HG02588 (cell line): Measurements from ENCODE around the gene TMEM222.
A peak's percentile ranks its signal among the peaks of the same experiment; 100 is the strongest.
"Not testable (repeated sequence)": the region's sequence is repeated elsewhere in the genome, so short reads cannot be mapped to it uniquely, and the experiment has no call there.

Source experiments
- ATAC-seq: cut with Tn5 transposase; IDR thresholded peaks from one replicate; pipeline ENCODE4 v1.9.1; 2021; ENCODE audit warnings: mild to moderate bottlenecking, moderate library complexity; ENCODE audit not compliant: unreplicated experiment

Gene TMEM222

GRCh38 chr1:27321813-27322568 is at the start of gene TMEM222:
TMEM222 (plus strand) TSS chr1:27322163; CDS start chr1:27322198, 35 bp downstream.
- ATAC-seq = peak; percentile 92

GRCh38 chr1:27274204-27274603 is 47.8 kb upstream of the TMEM222 start:
- no peak for ATAC-seq

DNA sequence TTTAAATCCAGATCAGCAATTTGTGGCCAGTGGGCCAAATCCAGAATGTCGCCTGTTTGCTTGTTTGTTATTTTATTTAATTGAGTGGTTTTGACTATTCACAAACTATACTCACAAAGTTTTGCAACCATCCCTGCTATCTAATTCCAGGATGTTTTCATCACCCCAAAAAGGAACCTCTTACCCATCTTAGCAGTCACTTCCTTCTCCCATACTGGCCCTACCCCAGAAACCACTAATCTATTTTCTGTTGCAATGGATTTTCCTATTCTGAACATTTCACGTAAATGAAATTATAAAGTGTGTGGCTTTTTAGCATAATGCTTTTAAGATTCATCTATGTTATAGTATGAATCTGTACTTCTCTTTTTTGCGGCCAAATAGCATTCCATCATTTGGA is 46.3 kb upstream of the TMEM222 start:
- ATAC-seq = no peak

DNA sequence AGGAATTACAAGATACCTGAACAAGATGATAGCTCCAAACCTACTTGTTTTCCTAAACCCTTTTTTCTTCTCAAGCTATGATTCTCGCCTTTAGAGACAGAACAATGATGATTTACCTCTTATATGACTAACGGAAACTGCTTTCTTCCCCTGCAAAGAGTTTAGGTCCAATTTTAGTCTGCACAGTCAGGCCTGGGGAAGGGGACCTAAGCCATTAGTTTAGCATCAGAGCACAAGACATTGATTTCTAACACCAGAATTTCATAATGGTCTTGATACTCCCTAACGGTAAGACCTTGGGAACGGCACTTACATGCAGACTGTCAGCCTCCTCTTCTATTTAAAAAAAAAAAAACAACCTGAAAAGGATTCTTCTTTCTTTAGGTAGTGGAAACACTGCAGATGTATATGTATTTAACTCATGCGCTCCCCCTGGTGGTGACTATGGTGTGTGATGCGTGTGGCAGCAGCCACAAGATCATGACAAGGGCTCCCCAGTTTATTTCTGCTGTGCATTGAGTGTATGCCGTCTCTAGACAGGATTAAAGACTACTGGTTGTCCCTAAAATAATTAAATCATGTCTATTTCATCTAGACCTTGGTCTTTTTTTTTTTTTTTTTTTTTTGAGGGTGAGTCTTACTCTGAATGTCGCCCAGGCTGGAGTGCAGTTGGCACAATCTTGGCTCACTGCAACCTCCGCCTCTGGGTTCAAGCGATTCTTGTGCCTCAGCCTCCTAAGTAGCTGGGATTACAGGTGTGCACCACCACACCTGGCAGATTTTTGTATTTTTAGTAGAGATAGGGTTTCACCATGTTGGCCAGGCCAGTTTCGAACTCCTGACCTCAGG is 37.3 kb upstream of the TMEM222 start:
- no peak for ATAC-seq

DNA sequence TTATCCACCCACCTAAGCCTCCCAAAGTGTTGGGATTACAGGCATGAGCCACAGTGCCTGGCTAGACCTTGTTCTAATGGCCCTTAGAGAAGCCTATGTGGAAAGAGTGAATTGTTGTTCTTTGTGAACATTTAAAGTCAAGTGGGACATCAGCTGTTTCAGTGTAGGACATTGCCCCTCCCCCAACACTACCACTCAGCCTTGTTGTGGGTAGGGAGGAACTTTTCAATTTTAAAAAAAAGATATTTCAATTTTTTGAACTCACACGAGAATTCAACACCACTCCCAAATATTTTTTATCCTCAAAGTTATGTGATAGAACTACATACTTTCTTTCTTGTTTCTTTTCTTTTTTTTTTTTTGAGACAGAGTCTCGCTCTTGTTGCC is 36.7 kb upstream of the TMEM222 start:
- ATAC-seq = no peak

- ATAC-seq = not testable (repeated sequence)
These were observed 36.1 kb upstream of the TMEM222 start for GRCh38 chr1:27285821-27286220.

- ATAC-seq = not testable (repeated sequence)
These were observed 32.8 kb upstream of the TMEM222 start for GRCh38 chr1:27289125-27289524.

DNA sequence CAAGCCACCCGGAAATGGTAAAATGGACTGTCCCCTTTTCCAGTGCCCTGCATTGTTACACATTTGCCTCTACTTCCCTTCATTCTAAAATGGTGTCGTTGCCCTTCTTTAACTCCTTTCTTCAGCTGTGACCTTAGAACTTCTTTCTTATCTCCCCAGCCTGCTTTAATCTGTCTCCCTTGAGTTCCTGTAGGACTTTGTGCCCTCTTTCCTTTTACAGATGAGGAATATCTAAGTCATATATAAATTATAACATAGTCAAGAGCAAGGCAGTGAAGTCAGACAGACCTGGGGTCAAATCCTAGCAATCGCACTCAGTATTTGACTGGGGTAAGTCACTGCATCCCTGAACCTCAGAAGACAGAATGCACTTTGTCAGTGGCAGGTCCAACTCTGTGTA is 31.4 kb upstream of the TMEM222 start:
- no peak for ATAC-seq

DNA sequence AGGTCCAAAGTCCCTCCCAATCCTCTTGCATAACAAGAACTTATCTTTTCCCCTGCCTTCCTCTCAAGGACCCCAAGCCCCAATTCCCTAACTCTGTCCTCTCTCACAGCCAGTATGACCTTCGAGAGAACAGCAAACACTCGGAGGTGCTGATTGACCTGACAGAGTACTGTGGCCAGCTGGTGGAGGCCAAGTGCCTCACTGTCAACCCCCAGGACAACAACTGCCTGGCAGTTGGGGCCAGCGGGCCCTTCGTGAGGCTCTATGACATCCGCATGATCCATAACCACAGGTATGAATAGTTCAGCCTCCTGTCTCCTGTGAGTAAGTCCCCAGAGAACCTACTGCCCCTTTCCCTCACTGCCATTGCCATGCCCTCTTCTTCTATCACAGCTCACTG is 29.9 kb upstream of the TMEM222 start:
- ATAC-seq = no peak

DNA sequence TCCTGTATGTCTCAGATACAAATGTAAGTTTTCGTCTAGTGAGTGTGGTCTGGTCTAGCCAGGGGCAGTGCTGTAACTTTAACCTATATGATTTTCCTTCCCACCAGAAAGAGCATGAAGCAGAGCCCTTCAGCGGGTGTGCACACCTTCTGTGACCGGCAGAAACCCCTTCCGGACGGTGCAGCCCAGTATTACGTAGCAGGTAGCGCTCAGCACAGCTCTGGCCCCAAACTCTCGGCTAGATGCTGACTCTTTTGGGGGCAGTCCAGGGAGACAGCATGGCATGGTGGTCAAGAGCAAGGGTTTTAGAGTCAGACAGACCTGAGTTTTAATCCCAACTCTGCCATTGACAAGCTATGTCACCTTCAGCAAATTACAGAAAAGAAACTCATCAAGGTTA is 28.0 kb upstream of the TMEM222 start:
- ATAC-seq = no peak

DNA sequence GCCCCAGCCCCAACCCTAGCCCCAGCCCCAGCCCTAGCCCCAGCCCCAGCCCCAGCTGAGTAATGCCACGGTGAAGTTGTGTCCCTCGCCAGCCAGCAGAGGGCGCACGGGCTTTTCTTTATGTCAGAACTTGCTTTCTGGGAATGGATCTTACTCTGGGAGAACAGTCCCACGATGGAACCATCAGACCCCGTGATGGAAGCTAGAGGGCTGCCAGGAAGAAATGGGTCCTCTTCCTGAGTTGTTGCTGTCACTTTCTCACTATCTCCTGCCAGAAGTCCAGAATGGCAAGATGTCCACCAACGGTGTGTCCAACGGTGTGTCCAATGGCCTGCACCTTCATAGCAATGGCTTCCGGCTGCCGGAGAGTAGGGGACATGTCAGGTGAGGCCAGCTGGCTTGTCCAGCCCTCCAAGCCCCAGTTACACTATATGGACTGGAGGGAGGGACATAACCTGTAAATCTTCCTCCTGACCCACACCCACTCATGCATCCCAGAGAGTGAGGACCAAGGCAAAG is 25.1 kb upstream of the TMEM222 start:
- no peak for ATAC-seq

DNA sequence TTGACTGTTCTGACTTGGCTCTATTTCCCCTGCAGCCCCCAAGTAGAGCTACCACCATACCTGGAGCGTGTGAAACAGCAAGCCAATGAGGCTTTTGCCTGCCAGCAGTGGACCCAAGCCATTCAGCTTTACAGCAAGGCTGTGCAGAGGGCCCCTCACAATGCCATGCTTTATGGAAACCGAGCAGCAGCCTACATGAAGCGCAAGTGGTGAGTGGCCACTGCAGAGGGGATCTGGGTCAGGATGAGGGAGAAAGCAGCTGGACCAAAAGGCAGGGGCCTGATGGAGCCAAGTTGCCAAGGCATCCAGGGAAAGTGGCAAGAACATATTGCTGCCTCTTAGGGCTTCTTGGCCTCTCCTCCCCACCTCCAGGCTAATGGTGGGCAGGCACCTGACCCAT is 24.1 kb upstream of the TMEM222 start:
- ATAC-seq = no peak

DNA sequence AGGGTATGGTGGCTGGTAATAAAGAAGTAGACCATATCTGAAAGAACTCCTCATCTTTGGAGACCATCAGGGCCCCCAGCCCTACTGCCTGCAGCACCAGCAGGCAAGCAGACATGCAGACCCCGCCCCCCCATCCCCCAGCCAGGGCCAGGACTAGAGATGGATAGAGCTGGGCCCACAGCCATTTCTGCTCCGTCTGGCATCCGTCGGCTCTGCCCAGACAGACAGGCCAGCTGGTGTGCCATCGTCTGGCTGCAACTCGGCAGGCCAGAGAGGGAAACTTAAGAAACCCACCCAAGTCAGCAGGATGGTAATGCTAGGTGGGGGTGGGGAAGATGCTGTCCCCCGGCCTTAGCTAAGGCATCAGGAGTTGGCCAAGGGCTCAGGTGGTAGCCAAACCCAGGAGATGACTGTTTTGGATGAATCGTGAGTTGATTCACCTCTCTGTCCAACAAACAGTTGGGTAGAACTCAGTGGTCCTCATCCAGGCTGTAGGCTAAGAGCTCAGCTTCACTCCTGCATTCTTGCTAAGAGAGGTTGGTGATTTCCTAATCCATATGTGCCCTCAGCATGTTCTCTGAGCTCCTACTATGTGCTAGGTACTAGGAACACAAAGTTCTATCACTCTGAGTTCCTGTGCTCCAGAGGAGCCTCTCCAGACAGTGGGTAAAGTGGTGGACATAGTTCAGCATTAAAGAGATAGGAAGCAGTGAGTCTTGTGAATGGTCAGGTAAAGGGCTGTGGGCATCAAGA is 23.2 kb upstream of the TMEM222 start:
- no peak for ATAC-seq

GRCh38 chr1:27299385-27300271 is 22.3 kb upstream of the TMEM222 start:
- ATAC-seq = no peak

DNA sequence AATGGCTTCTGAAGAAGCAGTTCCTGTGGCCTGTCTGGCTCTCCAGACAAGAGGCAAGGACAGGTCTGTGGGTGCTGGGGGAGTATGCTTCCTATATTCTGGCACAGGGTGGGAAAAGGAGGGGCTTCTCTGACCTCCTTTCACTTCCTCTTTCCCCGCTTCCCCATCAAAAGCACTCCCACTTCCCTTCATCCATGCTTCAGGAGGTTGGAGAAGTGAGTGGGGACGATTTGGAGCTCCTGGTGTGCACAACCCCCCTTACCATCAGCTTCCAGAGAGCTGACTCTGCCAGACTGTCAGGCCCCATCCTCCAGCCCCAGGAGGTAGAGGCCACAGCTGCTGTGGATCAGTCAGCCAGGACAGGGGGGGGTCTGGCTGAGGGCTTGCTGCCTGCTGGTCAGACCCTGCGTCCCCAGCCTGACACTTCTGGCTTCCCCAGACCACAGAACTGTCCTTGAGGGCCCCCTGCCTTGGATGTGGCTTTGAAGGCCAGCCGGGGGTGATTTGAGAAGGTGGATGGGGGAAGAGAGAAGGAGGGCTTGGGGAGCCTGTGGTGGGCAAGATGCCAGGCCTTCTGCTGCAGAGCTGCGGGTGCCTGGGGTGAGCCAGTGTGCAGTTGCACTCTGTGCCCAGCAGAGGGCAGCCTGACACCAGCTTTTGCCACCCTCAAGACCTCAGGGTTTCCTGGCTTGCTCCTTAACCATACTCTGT is 21.5 kb upstream of the TMEM222 start:
- ATAC-seq = no peak

DNA sequence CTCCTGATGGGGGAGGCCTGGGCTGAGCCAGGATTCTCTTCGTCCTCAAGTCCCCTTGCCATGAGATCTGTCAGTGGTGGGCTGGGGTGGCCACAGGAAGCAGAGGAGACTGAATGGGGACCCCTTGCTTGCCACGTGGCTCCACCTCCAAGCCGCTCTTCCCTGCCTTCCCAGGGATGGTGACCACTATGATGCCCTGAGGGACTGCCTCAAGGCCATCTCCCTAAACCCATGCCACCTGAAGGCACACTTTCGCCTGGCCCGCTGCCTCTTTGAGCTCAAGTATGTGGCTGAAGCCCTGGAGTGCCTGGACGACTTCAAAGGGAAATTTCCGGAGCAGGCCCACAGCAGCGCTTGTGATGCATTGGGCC is 20.9 kb upstream of the TMEM222 start:
- no peak for ATAC-seq

DNA sequence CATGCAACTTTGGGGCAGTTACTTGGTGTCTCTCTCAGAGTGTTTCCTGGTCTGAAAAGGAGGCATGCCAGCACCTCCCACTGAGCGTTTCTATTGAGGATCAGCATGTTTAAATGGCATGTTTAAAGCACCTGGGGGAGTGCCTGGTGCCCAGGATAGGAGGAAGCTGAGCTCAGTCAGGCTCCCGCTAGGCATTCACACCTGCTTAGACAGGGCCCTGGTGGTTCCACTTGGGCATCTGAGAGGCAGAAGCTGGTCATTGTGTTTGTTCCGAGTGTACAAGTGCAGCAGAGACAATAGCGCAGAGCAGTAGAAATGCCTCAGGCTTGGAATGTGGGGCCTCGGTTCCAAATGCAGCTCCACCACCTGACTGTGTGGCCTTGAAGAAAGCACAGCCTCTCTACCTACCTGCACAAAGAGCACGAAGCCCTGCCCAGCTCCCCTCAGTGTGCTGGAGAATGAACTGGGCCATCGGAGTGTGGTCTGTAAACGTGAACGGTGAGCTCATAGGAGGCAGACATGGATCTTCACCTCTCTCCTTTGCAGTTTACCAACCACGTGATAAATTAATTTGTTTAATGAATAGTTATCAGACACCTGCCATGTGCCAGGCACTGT is 20.3 kb upstream of the TMEM222 start:
- ATAC-seq = no peak

GRCh38 chr1:27302612-27303011 is 19.4 kb upstream of the TMEM222 start:
- ATAC-seq = no peak

- ATAC-seq = no peak
These were observed 18.5 kb upstream of the TMEM222 start for GRCh38 chr1:27303509-27303908.
